SH-SY5Y (cell line): ENCODE data around the gene IREB2.

ENCODE experiments used
- GATA2 ChIP-seq: IDR thresholded peaks from 2 replicates; pipeline ENCODE4 v1.6.1; 2011; ENCODE audit warnings: mild to moderate bottlenecking, low read depth, low read length
- GATA3 ChIP-seq: IDR thresholded peaks from 2 replicates; pipeline ENCODE4 v1.6.1; 2011; ENCODE audit warnings: low read depth, mild to moderate bottlenecking, low read length, moderate library complexity

The IREB2 gene

GRCh38 chr15:78399091-78399490 lies 38.9 kb upstream of the IREB2 start:
- TF ChIP-seq GATA2 (no peak), GATA3 (no peak)

- no peak for TF ChIP-seq GATA2
- TF ChIP-seq GATA3, result no peak
Observed at GRCh38 chr15:78402061-78402610, 35.9 kb upstream of the IREB2 start.

- no peak for TF ChIP-seq GATA2
- TF ChIP-seq GATA3, result no peak
Observed at GRCh38 chr15:78404125-78404524, 33.9 kb upstream of the IREB2 start.

- no peak for TF ChIP-seq GATA2
- TF ChIP-seq GATA3, result no peak
Observed at GRCh38 chr15:78405336-78405924, 32.6 kb upstream of the IREB2 start.

- TF ChIP-seq GATA2 (no peak), GATA3 (no peak)
Observed at GRCh38 chr15:78406016-78406585, 31.9 kb upstream of the IREB2 start.

GRCh38 chr15:78407608-78408354 lies 30.2 kb upstream of the IREB2 start:
- no peak for TF ChIP-seq GATA3
- TF ChIP-seq GATA2, result no peak

- TF ChIP-seq GATA2, result no peak
- no peak for TF ChIP-seq GATA3
Observed at GRCh38 chr15:78408355-78408640, 29.7 kb upstream of the IREB2 start.

- no peak for TF ChIP-seq GATA2
- TF ChIP-seq GATA3, result no peak
Observed at GRCh38 chr15:78408961-78409360, 29.1 kb upstream of the IREB2 start.

- TF ChIP-seq GATA2, result no peak
- no peak for TF ChIP-seq GATA3
Observed at GRCh38 chr15:78411061-78411460, 27.0 kb upstream of the IREB2 start.

- no peak for TF ChIP-seq GATA2
- TF ChIP-seq GATA3, result no peak
Observed at GRCh38 chr15:78414621-78415250, 23.3 kb upstream of the IREB2 start.

GRCh38 chr15:78415284-78415683 lies 22.7 kb upstream of the IREB2 start:
- TF ChIP-seq GATA3, result no peak

GRCh38 chr15:78417754-78418630 lies 20.0 kb upstream of the IREB2 start:
- TF ChIP-seq GATA2 (no peak), GATA3 (no peak)

GRCh38 chr15:78418686-78419085 lies 19.3 kb upstream of the IREB2 start:
- TF ChIP-seq GATA3 (no peak), GATA2 (no peak)

GRCh38 chr15:78419367-78419766 lies 18.6 kb upstream of the IREB2 start:
- no peak for TF ChIP-seq GATA3
- no peak for TF ChIP-seq GATA2
